Measurements from ENCODE around the gene PSAP.
"Not testable (repeated sequence)": the region's sequence is repeated elsewhere in the genome, so short reads cannot be mapped to it uniquely, and the experiment has no call there.

- TF ChIP-seq EZH2 (optimal IDR thresholded peaks at IDR 0.05; ENCODE audit: low read depth, low read length); CTCF (IDR thresholded peaks at IDR 0.05; ENCODE audit: low read length): not testable (repeated sequence)
Measured at GRCh38 chr10:71881307-71881624, 30.2 kb upstream of the PSAP start.

Data from MM.1S (cell line).